Suprapubic skin (tissue), 4 donors: ENCODE results near the gene DGKZ.

Experiments used
- CTCF ChIP-seq, 2 donors: fragments of 200-600 bp in 1 of 2; fragments of 450-650 bp in 1 of 2; sonication (generic) in 1 of 2; IDR thresholded peaks; one replicate each; pipeline ENCODE4 v1.5.1; 2016 to 2019; ENCODE audit warnings: antibody characterized with exemption in 2 of 2, mild to moderate bottlenecking in 1 of 2, moderate library complexity in 1 of 2
- POLR2A ChIP-seq, 2 donors: fragments of 450-650 bp; IDR thresholded peaks; one replicate each; pipeline ENCODE4 v1.6.1; 2017; ENCODE audit warnings: antibody characterized with exemption in 2 of 2, mild to moderate bottlenecking in 2 of 2, moderate library complexity in 2 of 2
- POLR2AphosphoS5 ChIP-seq, 3 donors: sonication (generic); formaldehyde crosslinking; IDR thresholded peaks; one replicate each; pipeline ENCODE4 v1.6.1; 2017; ENCODE audit warnings: antibody characterized with exemption in 3 of 3

GRCh38 chr11:46335271-46335670 is 12.0 kb upstream of the DGKZ start:
- TF ChIP-seq CTCF (IDR thresholded peaks at IDR 0.05) (no peak), POLR2AphosphoS5 (IDR thresholded peaks at IDR 0.05) (no peak), POLR2A (IDR thresholded peaks at IDR 0.05) (no peak)
